BLaER1 treated with 17β-estradiol and CSF1 and Interleukin-3, amounts not matched to agents 10 nM and 100 nM (cell line): ENCODE data around the gene POLDIP3.
"Not testable (repeated sequence)": the region's sequence is repeated elsewhere in the genome, so short reads cannot be mapped to it uniquely, and the experiment has no call there.

ENCODE experiments used
- H3K27ac ChIP-seq, 11 experiments: shearing (Covaris generic); formaldehyde crosslinking; 2 replicates each; pipeline ENCODE4 v1.8.1; 2022
- H3K27me3 ChIP-seq, 11 experiments: shearing (Covaris generic); formaldehyde crosslinking; 2 replicates each; pipeline ENCODE4 v1.8.1; 2022
- H3K36me3 ChIP-seq, 11 experiments: shearing (Covaris generic); formaldehyde crosslinking; 2 replicates each; pipeline ENCODE4 v1.8.1; 2022
- H3K4me1 ChIP-seq, 10 experiments: shearing (Covaris generic); formaldehyde crosslinking; 2 replicates each; pipeline ENCODE4 v1.8.1; 2022
- H3K4me2 ChIP-seq, 11 experiments: shearing (Covaris generic); formaldehyde crosslinking; 2 replicates each; pipeline ENCODE4 v1.8.1; 2022
- H3K4me3 ChIP-seq, 10 experiments: shearing (Covaris generic); formaldehyde crosslinking; 2 replicates each; pipeline ENCODE4 v1.8.1; 2022
- H3K9ac ChIP-seq, 11 experiments: shearing (Covaris generic); formaldehyde crosslinking; 2 replicates each; pipeline ENCODE4 v1.8.1; 2022
- H3K9me3 ChIP-seq, 11 experiments: shearing (Covaris generic); formaldehyde crosslinking; replicated peaks in 1 of 11; 2 replicates each; pipeline ENCODE4 v1.8.1; 2022
- H4K20me1 ChIP-seq, 11 experiments: shearing (Covaris generic); formaldehyde crosslinking; 2 replicates each; pipeline ENCODE4 v1.8.1; 2022
- Cebpa-rat ChIP-seq, 11 experiments: shearing (Covaris generic); IDR thresholded peaks; 2 replicates each; pipeline ENCODE4 v1.8.1; 2022

Gene POLDIP3

DNA sequence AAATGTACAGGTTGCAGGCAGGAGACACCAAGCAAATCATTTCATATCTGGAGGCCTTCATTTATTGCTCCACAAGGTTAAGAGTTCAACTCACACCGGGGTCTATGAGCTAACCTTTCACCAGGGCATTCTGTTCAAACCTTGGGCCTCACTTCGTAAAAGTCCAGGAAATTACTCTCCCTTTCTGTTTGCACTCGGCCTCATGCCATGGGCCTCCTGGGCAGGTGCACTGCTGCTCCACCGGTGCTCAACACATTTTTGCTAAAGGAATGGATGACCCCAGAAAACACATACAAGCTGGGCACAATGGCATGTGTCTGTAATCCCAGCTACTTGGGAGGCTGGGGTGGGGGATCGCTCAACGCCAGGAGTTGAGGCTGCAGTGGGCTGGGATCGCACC, 78.5 kb downstream of the POLDIP3 start:
- peak overlapping the region in 6 of 11 experiments; percentile 29 to 52 (median 38); a peak in 7 of 22 replicates for H3K4me2 ChIP-seq
- H4K20me1 ChIP-seq: no peaks in the 10 kb centered on the region
- H3K9me3 ChIP-seq: no peaks in the 10 kb centered on the region
- H3K4me1 ChIP-seq: peaks cover 22 to 67% (median 44%) of the 10 kb centered on the region in 10 experiments
- no peak overlapping the region for H3K27ac ChIP-seq
- H3K4me3 ChIP-seq: no peak overlapping the region
- TF ChIP-seq Cebpa-rat (IDR thresholded peaks at IDR 0.05): no peak
- H3K36me3 ChIP-seq: no peaks in the 10 kb centered on the region
- H3K27me3 ChIP-seq: peaks cover 0 to 16% (median 12%) of the 10 kb centered on the region in 11 experiments; a peak in 16 of 22 replicates
- H3K9ac ChIP-seq: no peak overlapping the region

DNA sequence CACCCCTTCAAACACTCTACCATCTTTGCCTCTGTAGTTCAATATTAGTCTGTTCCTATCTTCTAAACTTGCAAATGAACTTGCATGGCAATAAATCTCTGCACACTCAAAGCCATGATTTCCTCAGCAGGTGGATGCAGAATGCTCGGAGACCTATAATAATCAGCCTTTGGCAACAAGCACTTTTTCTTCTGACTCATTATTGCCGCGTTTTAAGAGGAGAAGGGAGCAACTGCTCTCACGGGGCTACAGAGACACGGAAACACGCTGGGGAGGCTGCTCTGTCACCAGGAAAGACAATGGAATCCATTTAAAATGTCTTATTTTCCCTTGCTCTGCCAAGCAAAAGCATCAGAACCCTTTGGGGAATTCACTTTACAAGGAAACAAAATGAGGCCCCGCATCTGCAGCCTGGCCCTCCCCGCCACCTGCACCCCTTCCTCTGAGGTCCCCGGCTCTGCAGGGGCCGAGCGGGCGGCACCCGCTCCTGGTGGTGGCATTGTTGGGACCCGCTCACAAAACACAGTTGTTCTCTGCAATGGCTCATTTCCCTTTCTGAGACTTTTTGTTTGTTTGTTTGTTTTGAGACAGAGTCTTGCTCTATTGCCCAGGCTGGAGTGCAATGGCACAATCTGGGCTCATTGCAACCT, 79.5 kb downstream of the POLDIP3 start:
- H3K27me3 ChIP-seq: peaks cover 0 to 16% (median 12%) of the 10 kb centered on the region in 11 experiments; a peak in 16 of 22 replicates
- H3K4me2 ChIP-seq: peak overlapping the region in 6 of 11 experiments; percentile 22 to 86 (median 75); a peak in 11 of 22 replicates
- not testable (repeated sequence) for H3K27ac ChIP-seq, H4K20me1 ChIP-seq, H3K9me3 ChIP-seq, H3K4me3 ChIP-seq, H3K9ac ChIP-seq, H3K36me3 ChIP-seq
- peaks cover 22 to 66% (median 42%) of the 10 kb centered on the region in 10 experiments for H3K4me1 ChIP-seq
